G401.6 (cell line): ENCODE data around the gene C10orf105.

Experiments
- FAIRE-seq: peaks from 2 replicates; lab custom pipeline; 2012; peaks lifted over from hg19 to GRCh38; lab: Jason Lieb, UNC

Gene C10orf105

DNA sequence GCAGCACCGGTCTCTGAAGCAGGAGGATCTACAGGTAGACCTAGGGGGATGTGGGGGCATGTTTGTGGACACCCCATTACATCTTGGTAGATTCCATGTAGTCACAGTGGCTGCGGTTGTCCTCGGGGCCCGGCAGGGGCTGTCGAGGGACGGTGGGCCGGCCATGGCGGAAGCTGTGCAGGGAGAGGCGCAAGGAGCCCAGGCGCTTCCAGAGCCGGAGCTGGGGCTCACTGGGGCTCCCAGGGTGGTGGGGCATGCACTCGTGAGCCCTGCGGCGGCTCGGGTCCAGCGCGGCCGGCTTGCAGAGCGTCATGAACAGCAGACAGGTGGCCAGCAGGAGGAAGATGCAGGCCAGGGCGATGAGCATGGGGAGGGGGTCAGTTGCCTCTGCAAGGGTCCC is 3.7 kb downstream of the C10orf105 start:
- no peak for FAIRE-seq

DNA sequence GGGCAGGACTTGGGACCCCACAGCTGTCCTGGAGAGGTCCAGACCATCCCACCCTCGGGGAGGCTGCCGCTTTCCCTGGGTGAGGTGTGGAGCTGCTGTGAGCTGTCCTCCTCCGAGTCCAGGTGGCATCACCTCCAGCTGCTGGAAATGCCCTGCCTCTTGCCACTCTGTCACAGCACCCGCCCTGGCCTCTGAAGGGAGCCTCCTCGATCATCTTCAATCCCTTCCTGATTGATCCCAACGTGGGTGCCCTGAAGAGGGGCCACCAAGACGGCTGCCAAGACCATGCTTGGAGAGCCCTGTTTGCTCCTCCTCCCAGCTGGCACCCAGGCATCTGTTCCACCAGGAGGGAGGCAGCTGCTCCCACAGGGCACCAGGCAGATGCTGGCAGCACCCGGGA is 4.6 kb downstream of the C10orf105 start:
- no peak for FAIRE-seq

DNA sequence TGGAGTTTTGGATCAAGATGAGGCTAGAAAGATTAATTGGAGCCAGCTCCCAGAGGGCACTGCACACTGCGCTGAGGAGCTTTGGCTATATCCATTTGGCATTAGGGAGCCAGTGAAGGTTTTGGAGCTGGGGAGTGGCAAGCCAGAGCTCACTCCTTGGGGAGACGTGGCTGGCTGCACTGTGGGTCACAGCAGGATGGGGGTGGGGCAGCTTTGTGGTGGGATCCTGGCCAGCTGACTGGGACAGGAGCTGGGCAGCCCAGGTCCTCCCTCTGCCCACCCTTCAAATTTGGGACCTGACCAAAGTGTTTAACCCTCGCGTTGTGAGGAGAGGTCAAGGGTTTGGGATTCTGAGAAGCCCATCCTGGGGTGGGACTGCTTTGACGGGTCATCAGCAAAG is 5.0 kb downstream of the C10orf105 start:
- FAIRE-seq, result no peak

DNA sequence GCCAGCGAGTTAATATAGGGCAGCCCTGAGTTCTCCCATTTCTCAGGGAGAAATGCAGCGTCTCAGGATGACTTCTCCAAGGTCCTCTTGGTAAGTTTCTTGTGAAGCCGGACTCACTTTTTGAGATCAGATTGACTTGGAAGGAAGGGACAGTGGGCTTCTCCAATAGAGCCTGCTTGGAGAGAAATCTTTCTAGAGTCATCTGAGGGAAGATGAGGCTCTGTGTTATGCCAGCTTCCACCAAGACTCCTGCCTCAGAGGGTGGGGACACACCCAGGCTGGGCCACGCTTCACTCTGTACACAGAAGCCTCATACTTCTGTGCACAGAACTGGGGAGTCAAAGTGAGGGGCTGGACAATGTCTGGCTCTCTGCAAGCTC is 5.6 kb downstream of the C10orf105 start:
- no peak for FAIRE-seq

DNA sequence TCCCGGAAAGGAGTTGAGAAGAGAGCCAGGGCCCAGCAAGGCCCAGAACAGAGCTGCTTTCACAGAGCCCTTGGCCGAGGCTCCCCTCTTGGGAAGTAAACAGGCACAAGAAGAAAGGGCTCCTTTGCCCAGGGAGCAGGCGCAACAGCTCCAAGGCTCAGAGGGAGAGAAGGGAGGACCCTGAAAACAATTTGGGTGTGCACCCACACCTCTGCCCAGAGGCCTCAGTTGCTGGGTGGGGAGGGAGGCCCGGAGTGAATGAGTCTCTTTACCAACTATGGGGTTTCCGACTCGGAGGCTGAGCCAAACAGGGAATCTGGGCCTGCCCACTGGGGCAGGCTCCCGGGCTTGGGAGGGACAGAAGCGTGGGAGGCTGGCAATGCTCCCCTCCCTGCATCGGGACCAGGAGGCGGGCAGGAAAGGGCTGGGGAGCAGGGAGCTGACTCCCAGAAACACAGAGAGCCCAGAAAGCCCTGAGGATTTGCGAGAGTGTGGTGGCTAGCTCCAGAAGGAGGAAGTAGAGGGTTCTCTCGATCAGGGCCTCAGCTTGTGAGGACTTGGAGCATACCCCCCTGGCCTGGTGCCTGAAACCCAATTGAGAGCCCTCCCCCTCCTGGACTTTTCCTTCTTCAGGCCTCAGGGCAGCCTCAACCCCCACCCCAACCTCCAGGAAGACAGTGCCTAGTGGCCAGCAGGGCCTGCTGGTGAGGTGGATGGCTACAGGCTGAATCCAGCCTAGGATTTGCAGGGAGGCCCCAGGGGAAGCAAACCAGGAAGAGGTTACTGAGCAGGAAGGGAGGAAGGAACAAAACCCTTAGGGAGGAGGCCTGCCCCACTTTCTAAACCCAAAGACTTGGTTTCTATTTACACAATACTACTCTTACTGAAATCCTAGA is 6.2 kb downstream of the C10orf105 start:
- FAIRE-seq, result no peak

DNA sequence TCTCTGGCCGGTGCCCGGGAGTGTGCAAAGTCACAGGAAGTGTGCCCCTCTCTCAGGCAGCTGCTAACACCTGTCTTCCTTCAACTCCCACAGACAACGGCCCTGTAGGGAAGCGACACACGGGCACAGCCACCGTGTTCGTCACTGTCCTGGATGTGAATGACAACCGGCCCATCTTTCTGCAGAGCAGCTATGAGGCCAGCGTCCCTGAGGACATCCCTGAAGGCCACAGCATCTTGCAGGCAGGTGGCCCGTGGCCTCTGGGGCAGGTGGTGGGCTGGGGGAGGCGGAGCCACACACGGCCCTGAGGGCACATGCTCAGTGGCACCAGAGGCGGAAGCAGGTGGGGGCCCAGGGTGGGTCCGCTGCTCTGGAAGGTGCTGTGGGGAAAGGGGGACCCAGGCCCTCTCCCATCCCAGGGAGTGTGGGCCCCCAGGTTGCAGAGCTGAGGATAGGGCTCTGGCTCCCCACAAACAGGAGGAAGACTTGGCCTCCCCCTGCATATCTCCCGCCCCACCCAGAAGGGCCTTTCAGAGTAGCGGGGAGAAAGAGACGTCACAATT is 6.9 kb downstream of the C10orf105 start:
- no peak for FAIRE-seq

DNA sequence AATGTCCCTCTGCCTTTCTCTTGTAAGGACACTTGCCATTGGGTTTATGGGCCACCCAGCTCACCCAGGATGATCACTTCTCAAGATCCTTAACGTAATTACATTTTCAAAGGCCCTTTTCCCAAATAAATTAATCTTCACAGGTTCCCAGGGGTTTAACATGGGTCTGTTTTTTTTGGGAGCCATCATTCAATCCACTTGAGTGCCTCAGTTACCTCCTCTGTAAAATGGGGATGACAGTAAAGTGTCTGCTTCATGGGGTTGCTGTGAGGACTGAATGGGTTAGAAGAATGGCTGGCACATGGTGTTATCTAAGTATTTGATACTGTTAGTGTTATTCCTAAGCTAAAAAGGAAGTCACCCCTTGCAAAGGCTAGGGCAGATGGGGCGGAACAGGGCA is 7.4 kb downstream of the C10orf105 start:
- no peak for FAIRE-seq

DNA sequence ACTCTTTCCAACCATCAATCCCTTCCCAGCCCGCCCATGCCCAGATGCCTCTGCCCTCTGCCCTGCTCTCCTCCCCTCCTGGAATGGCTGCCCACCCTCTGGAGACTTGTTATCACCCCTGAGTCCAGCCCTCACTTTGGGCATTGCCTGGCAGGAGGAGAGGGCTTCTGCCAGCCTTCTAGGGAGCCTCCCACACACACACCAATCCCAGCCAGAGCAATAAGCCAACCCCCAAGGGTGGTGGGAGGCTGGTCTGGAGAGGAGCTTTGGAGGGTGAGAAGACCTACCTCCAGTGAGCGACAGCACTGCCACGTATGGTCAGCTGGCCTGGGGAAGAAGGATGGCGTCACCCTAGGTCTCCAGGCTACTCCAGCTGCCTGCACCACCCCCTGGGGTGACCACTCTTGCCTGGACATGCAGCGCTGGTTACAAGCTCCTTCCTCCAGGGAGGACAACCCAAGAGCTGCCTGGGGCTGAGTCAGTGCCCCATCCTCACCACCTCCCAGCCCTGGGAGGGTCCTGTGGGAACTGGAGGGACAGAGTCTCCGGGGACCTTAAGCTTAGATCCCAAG is 8.4 kb downstream of the C10orf105 start:
- FAIRE-seq, result no peak

DNA sequence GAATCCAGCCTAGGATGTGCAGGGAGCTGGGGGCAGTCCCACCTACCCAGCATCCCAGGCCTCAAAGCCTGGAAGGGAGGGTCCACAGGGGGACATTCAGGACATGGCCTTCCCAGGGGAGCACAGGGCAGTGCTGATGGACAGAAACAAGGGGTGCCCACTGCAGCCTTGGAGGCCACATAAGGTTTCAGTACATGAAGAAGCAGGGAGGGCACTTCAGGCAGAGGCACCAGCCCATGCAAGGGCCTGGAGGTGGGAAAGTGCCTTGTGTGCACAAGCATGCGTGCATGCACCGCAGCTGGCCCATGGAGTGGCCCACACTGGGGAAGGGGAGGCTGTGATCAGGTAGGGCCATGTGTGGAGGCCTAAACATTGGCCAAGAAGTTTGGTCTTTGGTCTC is 9.1 kb downstream of the C10orf105 start:
- no peak for FAIRE-seq

DNA sequence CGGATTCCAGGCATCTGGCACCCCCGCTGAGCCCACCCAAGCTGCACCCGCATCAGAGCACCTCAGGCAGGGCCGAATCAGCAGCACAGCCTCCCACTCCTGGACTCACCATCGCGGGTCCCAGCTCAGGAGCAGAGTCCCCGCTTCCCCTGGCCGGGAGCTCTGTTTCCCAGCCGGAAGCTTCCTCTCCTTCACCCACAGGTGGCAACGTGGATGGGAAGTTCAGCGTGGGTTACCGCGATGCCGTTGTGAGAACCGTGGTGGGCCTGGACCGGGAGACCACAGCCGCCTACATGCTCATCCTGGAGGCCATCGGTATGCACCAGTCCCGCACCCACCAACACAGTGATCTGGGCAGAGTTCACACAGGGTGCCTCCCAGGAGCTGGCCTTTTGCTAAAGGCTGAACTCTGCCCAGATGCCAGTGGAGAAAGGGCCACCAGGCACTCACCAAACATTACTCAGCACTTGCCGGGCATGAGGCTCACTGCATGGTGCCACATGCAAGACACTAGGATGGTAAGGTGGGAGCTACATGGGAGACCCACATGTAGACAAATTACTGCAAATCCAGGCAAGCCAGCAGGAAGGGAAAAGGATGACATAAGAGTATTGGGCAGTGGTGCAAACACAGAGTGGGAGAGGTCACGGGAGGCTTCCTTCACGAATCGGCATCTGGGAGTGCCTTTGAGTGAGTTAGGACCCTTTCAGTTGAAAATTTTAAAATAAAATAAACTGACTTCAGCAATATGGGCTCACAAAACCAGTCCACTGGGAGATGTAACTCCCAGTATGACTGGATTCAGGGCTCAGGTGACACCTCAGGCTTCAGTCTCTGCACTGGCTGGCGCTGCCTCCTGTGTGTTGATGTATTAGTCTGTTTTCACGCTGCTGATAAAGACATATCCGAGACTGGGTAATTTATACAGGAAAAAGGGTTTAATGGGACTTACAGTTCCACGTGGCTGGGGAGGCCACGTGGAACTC is 10.4 kb downstream of the C10orf105 start:
- no peak for FAIRE-seq

DNA sequence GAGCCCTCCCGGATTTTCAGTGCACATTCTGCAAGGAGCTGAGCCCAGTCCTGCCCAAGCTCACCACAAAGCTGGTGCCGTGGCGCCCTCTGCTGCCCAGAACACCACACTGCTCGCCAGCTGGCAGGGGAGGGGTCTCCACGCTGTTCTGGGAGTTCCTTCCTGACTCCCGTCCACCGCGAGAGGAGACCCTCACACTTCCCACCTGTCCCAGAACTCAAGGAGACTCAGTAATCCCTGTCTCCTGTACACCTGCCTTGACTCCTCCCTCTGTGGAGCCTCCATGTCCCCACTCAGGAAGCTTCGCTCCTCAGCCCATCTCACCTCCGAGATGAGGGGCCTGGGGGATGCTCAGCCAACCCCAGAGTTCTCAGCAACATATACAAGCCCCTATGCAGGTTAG is 11.3 kb downstream of the C10orf105 start:
- no peak for FAIRE-seq

DNA sequence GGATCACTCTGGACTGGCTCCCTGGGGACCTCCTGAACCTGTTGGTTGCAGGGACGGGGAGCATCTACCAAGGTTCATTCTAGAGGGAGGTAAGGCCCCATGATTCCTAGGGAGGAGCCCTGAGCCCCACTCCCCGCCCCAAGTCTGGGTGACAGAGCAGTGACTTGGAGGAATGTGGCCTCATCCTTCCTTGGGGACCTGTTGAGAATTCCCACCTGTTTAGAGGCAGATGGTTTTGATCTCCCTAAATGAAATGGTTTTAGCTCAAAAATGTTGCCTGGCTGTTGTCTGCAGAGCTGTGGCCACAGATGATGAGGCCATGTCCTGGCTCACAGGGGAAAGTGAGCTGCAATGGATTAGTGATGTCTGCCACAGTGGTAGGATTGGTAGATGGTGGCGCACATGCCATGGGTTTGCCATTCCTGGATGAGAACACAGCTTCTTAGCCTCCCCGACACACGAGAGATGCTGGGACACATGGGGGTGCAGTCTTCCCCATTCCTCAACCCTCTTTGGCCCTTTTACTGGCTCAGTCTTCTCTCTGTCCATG is 12.3 kb downstream of the C10orf105 start:
- no peak for FAIRE-seq

DNA sequence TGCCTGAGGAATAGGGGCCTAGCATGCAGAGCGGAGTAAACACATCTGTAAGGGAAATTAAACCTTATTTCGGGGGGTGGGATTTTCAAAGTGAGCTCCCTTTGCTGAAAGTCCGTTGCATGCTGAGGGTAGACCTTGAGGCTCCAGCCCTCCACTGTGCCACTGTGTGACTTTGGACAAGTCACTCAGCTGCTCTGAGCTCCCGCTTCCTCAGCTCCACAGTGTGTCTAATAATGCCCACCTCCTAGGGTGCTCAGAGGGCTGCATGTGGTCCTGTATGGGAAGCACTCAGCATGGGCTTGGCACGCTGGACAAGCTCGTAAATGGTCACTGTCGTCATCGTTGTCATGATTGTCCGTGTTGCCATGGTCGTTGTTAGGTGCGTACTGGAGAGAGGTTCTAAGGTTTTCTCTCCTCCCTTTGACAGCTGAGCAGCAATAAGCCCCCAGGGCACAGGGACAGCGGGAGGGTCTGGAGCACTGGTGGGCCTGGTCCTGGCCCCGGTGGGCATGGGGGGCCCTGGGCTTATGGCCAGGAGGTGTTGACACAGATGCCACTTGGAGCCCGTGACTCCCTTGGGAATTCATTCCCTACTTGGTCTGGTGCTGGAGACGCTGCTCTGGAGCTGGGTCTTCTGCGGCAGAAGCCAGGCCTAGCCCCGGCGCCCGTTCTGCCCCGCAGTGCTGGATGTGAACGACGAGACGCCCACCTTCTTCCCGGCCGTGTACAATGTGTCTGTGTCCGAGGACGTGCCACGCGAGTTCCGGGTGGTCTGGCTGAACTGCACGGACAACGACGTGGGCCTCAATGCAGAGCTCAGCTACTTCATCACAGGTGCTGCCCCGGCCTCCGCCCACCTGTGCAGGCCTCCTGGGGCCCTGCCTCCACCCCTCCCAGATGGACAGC is 13.1 kb downstream of the C10orf105 start:
- FAIRE-seq, result no peak

DNA sequence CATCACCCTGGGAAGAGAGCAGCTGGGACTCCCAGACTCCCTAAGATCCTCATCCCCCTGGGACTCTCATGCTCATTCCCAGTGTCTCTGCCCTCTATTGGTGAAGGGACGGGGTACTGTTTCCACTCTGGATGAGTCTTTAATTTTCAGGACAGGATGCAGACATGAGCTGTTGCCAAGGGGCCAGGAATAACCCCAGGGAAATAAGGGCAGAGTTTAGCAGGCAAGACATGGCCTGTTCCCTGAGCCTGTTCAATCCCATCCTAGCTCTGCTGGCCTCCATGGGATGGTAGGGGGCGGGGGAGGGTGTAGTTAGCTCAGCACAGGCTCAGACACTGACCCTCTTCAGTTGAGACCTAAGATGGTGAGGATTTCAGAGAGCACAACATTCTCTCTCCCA is 14.0 kb downstream of the C10orf105 start:
- FAIRE-seq, result no peak

DNA sequence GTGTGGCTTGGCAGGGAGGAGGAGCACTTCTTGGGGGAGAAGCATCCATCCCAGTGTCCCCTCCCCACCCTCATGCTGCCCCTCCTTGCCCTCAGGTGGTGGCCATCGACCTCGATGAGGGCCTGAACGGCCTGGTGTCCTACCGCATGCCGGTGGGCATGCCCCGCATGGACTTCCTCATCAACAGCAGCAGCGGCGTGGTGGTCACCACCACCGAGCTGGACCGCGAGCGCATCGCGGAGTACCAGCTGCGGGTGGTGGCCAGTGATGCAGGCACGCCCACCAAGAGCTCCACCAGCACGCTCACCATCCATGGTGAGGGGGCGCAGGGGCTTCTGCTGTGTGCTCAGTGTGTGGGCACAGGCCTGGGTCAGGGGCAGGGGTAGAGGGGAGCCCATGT is 14.8 kb downstream of the C10orf105 start:
- FAIRE-seq, result no peak

DNA sequence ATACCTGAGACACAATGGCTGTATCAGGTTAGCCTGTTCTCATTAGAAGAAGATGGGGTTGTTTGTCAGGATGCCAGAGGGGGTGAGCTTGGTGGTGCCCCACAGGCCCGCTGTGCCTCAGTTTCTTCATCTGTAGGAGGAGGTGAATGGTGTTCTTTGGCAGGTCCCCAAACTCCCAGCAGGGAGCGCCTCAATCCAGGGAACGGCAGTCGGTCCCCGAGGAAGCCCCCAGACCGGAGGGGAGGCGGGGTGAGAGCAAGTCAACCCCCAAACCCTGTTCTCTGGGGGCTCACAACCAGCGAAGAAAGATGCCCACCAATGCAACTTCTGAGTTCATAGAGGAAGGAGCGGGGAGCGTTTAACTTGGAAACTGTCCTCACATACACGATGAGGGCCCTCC is 16.0 kb downstream of the C10orf105 start:
- FAIRE-seq, result no peak

DNA sequence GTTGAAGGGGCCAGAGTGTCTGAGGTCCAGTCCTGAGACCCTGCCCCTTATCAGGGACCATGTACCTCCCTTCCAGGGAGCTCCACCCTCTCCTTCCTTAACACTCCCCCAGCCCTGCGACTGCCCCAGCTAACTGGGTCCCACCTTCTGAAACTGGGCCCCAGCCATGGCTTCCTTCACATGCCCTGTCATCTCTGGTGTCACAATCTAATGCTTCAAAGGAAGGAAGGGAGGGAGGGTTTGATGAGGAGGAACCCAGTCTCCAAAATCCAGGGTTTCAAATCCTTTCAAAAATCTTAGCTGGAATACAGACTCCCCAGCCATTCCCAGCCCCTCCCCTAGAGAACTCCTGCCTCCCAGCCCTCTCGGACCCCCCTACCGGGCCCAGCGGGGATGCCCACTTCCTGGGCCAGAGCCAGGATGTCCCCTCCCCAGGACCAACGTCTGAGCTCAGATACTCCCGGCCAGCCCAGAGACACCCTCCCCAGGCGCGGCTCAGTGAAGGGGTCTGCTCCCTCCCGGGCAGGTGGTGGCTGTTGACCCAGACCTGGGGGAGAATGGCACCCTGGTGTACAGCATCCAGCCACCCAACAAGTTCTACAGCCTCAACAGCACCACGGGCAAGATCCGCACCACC is 18.0 kb downstream of the C10orf105 start:
- no peak for FAIRE-seq

DNA sequence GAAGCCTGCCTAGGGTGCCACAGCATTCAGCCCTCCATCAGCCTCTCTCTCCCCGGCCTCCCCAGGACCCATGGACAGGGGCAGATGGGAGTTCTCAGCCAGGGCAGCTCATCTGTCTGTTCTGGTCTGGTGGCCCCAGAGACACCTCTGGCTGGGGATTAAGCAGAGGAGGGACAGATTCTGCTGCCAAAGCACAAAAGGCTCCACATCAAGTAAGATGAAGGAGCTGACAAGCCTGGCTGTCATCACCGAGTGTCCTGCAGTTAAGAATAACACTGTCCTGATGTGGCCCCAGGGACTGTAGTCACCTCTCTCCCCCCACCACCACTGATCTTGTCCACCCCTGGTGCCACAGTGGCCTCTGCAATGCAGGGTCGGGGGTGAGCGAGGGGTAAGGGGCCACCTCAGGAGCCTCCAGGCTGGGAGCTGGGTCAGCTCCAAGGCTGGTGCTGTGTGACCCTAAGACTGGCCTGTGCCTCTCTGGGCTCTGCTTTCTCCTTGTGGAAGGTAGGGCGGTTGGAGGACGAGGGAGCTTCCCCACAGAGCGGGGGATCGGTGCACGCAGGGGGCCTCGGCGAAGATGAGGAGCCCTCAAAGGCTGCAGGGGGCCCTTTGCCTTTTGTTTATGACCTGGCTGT is 18.7 kb downstream of the C10orf105 start:
- no peak for FAIRE-seq

DNA sequence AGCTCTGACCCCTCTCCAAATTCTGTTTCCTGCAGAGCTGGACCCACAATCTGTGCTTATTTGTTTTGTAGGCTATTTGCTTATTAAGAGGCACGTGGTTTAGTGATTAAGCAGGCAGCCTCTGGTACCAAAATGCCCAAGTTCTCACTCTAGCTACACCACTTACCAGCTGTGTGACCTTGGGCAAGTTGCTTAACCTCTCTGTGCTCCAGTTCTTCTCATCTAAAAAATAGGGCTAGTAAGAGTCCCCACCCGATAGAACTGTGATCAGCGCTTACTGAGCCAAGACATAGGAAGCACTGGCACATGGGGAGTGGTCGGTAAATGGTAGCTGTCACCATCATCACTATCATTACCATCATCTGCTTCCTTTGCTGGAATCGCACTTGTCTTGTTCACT is 20.8 kb downstream of the C10orf105 start:
- no peak for FAIRE-seq
